MM.1S (cell line): Measurements from ENCODE around the gene NEUROD4.

Experiments used
- EZH2 ChIP-seq: fragments of 300-600 bp; sonication (generic); optimal IDR thresholded peaks from 2 replicates; pipeline ENCODE3; 2017; ENCODE audit warnings: low read depth, mild to moderate bottlenecking, antibody characterized with exemption, low read length, mixed read lengths
- TF ChIP-seq, protein P1 (sequence below): fragments of 300-600 bp; sonication (generic); IDR thresholded peaks from 2 replicates; pipeline ENCODE4 v1.5.1; 2016; ENCODE audit warnings: antibody characterized with exemption, low read length, mixed read lengths

DNA sequence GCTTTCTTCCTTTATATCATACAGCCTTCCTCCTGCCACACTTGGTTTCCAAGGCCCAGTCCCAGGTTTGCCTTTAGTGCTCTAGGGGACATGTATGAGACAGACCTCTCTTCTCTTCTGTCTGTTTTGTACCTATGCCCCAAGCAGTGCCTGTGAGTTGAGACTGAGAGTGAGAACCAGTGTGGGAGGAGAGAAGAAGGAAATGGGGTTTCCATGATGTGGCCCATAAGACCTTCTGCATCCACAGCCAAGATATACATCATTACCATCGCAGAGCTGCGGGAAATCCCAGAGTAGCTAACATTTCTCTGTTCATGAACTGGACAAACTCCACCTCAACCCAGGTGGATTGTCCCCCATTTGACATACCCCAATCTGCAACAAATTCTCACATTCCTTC is 38.0 kb upstream of the NEUROD4 start:
- TF ChIP-seq, protein P1, sequence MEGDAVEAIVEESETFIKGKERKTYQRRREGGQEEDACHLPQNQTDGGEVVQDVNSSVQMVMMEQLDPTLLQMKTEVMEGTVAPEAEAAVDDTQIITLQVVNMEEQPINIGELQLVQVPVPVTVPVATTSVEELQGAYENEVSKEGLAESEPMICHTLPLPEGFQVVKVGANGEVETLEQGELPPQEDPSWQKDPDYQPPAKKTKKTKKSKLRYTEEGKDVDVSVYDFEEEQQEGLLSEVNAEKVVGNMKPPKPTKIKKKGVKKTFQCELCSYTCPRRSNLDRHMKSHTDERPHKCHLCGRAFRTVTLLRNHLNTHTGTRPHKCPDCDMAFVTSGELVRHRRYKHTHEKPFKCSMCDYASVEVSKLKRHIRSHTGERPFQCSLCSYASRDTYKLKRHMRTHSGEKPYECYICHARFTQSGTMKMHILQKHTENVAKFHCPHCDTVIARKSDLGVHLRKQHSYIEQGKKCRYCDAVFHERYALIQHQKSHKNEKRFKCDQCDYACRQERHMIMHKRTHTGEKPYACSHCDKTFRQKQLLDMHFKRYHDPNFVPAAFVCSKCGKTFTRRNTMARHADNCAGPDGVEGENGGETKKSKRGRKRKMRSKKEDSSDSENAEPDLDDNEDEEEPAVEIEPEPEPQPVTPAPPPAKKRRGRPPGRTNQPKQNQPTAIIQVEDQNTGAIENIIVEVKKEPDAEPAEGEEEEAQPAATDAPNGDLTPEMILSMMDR, result no peak
- no peak for TF ChIP-seq EZH2
